HG03108 (cell line): ENCODE measurements around the gene R3HDML.
"Not testable (repeated sequence)": the region's sequence is repeated elsewhere in the genome, so short reads cannot be mapped to it uniquely, and the experiment has no call there.

Experiments used
- ATAC-seq: cut with Tn5 transposase; IDR thresholded peaks from one replicate; pipeline ENCODE4 v1.9.1; 2021; ENCODE audit warnings: moderate library complexity; ENCODE audit not compliant: unreplicated experiment

R3HDML gene

GRCh38 chr20:44327748-44328147, 9.1 kb upstream of the R3HDML start:
- ATAC-seq, result not testable (repeated sequence)

- ATAC-seq, result no peak
Observed at GRCh38 chr20:44328428-44328827, 8.4 kb upstream of the R3HDML start.

GRCh38 chr20:44331201-44331600, 5.6 kb upstream of the R3HDML start:
- no peak for ATAC-seq

- no peak for ATAC-seq
Observed at GRCh38 chr20:44334306-44334705, 2.5 kb upstream of the R3HDML start.

- ATAC-seq, result no peak
Observed at GRCh38 chr20:44334709-44335108, 2.1 kb upstream of the R3HDML start.

GRCh38 chr20:44335675-44336074, 1.2 kb upstream of the R3HDML start:
- no peak for ATAC-seq

- ATAC-seq, result no peak
Observed at GRCh38 chr20:44336086-44336485, 757 bp upstream of the R3HDML start.

- ATAC-seq, result no peak
Observed at GRCh38 chr20:44342248-44342647, 5.4 kb downstream of the R3HDML start.

- ATAC-seq, result no peak
Observed at GRCh38 chr20:44343162-44343675, 6.4 kb downstream of the R3HDML start.

GRCh38 chr20:44344723-44345122, 7.9 kb downstream of the R3HDML start:
- no peak for ATAC-seq

GRCh38 chr20:44345147-44345546, 8.3 kb downstream of the R3HDML start:
- no peak for ATAC-seq

- ATAC-seq, result not testable (repeated sequence)
Observed at GRCh38 chr20:44345941-44346340, 9.1 kb downstream of the R3HDML start.

- no peak for ATAC-seq
Observed at GRCh38 chr20:44348168-44348659, 11.4 kb downstream of the R3HDML start.

- ATAC-seq, result no peak
Observed at GRCh38 chr20:44349349-44349748, 12.5 kb downstream of the R3HDML start.

GRCh38 chr20:44350567-44350966, 13.7 kb downstream of the R3HDML start:
- ATAC-seq, result no peak

GRCh38 chr20:44354979-44355497, 18.2 kb downstream of the R3HDML start:
- ATAC-seq, result no peak

GRCh38 chr20:44355498-44356352, 18.9 kb downstream of the R3HDML start, which contains the start of gene HNF4A:
HNF4A (plus strand) TSS chr20:44355699; CDS start chr20:44355805, 106 bp downstream.
- ATAC-seq, result no peak

GRCh38 chr20:44356353-44356723, 19.5 kb downstream of the R3HDML start:
- ATAC-seq, result no peak

GRCh38 chr20:44357020-44357419, 20.2 kb downstream of the R3HDML start:
- no peak for ATAC-seq

- no peak for ATAC-seq
Observed at GRCh38 chr20:44357555-44358125, 20.8 kb downstream of the R3HDML start.

GRCh38 chr20:44358776-44359175, 21.9 kb downstream of the R3HDML start:
- no peak for ATAC-seq

GRCh38 chr20:44360221-44360620, 23.4 kb downstream of the R3HDML start:
- ATAC-seq, result no peak
